SU-DHL-6 (cell line): Measurements from ENCODE around the gene CCNY.

Experiments
- CTCF ChIP-seq: fragments of 200-600 bp; sonication (generic); IDR thresholded peaks from one replicate; pipeline ENCODE4 v1.5.1; 2017; ENCODE audit warnings: antibody characterized with exemption, mild to moderate bottlenecking, low read length, moderate library complexity; ENCODE audit not compliant: insufficient read depth, poor library complexity, severe bottlenecking
- EZH2phosphoT487 ChIP-seq: fragments of 200-600 bp; sonication (generic), shearing (Covaris generic); conservative IDR thresholded peaks from 2 replicates; pipeline ENCODE4 v1.6.1; 2018; ENCODE audit warnings: mild to moderate bottlenecking, antibody characterized with exemption, low read length, moderate library complexity, mixed read lengths

GRCh38 chr10:35324196-35324595, 12.1 kb upstream of the CCNY start:
- TF ChIP-seq CTCF: no peak
- no peak for TF ChIP-seq EZH2phosphoT487
